Choroid plexus epithelial cell (primary cell): ENCODE measurements around the gene ACTR1A.
A peak's percentile ranks its signal among the peaks of the same experiment; 100 is the strongest.

Experiments used
- DNase-seq: peaks from one replicate; pipeline ENCODE4 v3.0.0-alpha.2; 2010; ENCODE audit warnings: low read depth
- H3K4me3 ChIP-seq: 2 replicates; pipeline ENCODE4 v1.5.1; 2011; ENCODE audit warnings: low read depth, mild to moderate bottlenecking, control low read depth, low read length, moderate library complexity
- TF ChIP-seq, protein P1 (sequence below): conservative IDR thresholded peaks from 2 replicates; pipeline ENCODE4 v1.5.1; 2011; ENCODE audit warnings: low read depth, mild to moderate bottlenecking, control low read depth, inconsistent platforms, low read length, moderate library complexity

Gene ACTR1A

DNA sequence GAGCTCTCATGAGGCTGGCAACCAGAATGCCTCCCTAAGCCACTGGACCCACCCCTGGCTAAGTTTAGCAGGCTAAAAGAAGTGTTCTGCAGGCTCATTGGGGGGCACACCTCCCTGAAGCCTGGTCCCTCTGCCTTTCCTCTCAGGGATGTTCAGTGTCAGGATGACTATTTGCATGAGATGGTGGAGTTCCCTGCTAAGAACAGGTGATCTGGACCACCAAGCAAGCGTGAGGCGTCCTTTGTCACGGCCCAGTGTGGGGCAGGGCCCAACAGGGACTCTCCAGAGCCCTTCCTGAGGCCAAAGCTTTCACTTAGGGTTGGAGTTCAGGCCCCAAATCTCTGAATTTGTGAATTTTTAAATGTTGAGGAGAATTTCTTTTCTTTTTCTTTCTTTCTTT, 13.2 kb upstream of the ACTR1A start:
- no peak for DNase-seq
- TF ChIP-seq, protein P1, sequence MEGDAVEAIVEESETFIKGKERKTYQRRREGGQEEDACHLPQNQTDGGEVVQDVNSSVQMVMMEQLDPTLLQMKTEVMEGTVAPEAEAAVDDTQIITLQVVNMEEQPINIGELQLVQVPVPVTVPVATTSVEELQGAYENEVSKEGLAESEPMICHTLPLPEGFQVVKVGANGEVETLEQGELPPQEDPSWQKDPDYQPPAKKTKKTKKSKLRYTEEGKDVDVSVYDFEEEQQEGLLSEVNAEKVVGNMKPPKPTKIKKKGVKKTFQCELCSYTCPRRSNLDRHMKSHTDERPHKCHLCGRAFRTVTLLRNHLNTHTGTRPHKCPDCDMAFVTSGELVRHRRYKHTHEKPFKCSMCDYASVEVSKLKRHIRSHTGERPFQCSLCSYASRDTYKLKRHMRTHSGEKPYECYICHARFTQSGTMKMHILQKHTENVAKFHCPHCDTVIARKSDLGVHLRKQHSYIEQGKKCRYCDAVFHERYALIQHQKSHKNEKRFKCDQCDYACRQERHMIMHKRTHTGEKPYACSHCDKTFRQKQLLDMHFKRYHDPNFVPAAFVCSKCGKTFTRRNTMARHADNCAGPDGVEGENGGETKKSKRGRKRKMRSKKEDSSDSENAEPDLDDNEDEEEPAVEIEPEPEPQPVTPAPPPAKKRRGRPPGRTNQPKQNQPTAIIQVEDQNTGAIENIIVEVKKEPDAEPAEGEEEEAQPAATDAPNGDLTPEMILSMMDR, result no peak

DNA sequence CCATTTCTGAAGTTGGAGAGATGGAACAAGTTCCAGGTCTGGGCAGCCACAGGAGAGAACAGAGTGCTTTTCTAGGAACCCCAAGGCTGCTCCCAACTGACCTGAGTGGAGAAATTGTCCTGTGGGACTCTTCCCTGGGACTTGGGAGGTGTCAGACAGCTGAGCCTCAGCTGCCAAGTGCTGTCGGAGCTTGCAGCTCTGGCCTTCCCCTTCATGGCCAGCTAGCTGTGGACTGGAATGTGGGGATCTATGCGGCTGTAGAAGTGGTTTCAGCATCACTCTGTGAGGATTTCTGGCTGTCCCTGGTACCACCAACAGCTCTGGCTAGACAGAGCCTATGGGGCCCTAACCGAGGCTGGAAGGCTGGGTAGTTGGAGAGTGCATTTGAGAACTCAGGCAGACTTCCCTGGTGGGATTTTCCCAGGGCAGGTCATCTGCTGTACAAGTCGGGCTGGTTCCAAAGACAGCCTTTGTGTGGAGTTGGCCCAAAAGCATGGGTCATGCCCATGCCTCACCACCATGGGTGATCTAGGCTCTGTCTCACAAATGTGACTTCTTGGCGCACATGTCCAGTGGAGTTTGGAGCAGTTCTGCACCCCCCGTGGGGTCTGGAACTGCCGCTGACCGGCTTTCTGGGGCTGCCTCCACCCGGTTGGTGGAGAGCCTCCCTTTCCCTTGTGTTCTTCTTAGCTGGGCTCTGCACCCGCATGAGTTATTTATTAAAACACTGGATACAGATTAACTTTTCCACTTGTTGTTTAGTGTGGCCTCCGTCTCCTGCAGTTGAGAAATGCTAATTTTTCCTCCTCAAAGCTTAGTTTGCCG, 12.2 kb upstream of the ACTR1A start:
- H3K4me3 ChIP-seq, result no peak overlapping the region
- TF ChIP-seq, protein P1, result no peak
- DNase-seq, result no peak

More for the DNA sequence above, 13.2 kb upstream of the ACTR1A start:
- no peak overlapping the region for H3K4me3 ChIP-seq

DNA sequence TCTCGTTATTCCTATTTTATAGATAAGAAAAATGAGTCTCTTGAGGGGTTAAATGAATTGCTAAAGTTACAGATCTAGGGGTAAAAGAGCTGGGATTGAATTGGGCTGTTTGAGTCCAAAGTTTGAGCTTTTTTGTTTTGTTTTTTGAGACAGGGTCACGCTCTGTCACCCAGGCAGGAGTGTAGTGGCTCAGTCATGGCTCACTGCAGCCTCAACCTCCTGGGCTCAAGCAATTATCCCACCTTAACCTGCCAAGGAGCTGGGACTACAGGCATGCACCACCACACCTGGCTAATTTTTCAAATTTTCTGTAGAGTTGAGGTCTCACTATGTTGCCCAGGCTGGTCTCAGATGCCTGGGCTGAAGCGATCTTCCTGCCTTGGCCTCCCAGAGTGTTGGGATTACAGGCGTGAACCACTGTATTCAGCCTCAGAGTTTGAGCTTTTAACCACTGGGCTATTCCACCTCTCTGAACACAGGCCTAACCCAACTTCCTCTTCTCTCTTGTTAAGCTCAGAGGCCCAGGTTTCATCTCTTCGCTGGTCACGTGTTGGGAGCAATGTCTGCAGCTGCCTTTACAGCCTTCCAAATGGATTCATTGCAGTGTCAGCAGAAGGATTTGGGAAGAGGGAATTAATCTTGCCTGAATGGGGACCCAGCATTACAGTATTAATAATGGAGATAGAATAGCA, 9.2 kb upstream of the ACTR1A start:
- no peak overlapping the region for H3K4me3 ChIP-seq
- DNase-seq, result no peak
- TF ChIP-seq, protein P1, result no peak

DNA sequence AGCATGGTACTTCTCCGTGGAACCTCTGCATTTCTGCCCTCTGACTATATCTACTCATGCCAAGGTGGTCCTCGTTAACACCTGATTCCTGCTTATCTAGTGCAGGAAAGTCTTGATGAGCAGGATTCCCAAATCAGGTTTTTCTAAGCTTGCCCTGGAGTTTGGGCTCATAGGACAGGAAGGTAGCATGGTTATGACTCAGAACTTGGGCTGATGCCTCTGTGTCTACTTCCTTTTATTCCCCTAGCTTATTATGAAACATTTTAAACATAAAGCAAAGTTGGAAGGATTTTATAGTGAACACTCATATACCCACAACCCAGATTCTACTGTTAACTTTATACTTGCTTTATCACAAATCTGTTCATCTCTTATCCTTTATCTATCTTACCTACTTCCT, 6.9 kb upstream of the ACTR1A start:
- TF ChIP-seq, protein P1, result no peak
- peak; percentile 61 for DNase-seq
- no peak overlapping the region for H3K4me3 ChIP-seq

DNA sequence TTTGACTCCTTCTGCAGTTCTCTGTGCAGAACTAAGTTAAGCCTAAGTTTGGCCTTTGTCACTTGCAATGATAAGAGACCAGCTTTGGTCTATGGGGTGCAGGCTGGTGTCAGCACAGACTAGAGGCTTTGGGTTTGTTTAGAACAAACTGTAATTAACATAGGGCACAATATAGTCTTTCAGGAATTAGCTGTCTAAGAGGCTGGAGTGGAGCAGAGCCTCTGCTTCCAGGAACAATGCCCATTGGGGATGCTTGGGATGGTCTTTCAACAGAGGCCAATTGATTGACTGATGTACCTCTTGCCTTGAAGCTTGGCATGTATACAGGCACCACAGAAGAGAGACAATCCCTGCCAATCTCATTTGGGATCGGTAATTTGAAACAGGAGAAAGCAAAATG, 6.0 kb upstream of the ACTR1A start:
- TF ChIP-seq, protein P1, result no peak
- H3K4me3 ChIP-seq, result no peak overlapping the region
- DNase-seq, result no peak

DNA sequence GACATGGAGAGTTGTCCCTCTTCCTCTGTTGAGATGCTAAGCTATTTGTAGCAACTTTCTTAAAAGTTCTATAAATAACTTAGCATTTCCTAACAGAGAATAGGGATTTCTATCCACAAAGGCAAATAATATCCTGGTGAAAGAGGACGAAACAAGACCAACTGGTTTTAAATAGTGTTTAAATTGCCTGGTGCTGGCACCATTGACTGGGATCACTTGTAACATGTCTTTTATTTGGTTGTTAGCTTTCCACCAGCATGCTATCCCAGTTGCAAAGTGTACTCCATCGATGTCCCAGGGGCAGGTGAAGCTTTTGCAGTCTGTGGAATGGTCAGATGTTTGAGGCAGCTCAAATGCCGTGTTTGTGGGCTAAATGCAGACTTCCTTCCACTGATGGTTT, 5.0 kb upstream of the ACTR1A start:
- no peak overlapping the region for H3K4me3 ChIP-seq
- TF ChIP-seq, protein P1, result no peak
- no peak for DNase-seq
